Activated B cell treated with CpG ODN at 0.5 μM for 24 hours (primary cell): ENCODE results near the gene PPP2R5E. TPM values are rescaled to one million over a fixed set of nuclear protein-coding genes. Genes with fewer than 3 reads are reported as not detected.
A peak's percentile ranks its signal among the peaks of the same experiment; 100 is the strongest.

ENCODE experiments used
- ATAC-seq: fragments of 200-7000 bp; cut with Tn5 transposase; one replicate; pipeline ENCODE4 v1.10.0; 2021; ENCODE audit warnings: low read depth, mild to moderate bottlenecking, moderate library complexity
- CTCF ChIA-PET: fragments of 350-600 bp; sonication (Branson Sonifier 250); formaldehyde crosslinking; loops from one replicate; lab custom pipeline; 2021; ENCODE audit warnings: antibody characterized with exemption; lab: Charles Lee
- POLR2A ChIA-PET: fragments of 350-600 bp; sonication (Branson Sonifier 250); formaldehyde crosslinking; loops from one replicate; lab custom pipeline; 2021; ENCODE audit warnings: antibody characterized with exemption; lab: Charles Lee
- DNase-seq: peaks from one replicate; pipeline ENCODE4 v3.0.0; 2022
- H3K27ac Mint-ChIP-seq: one replicate; pipeline ENCODE4 v1.8.0; 2020; ENCODE audit warnings: mixed read lengths
- H3K27me3 Mint-ChIP-seq: one replicate; pipeline ENCODE4 v1.8.0; 2021; ENCODE audit warnings: mixed read lengths
- H3K36me3 Mint-ChIP-seq: one replicate; pipeline ENCODE4 v1.8.0; 2021; ENCODE audit warnings: low read depth, mixed read lengths
- H3K4me1 Mint-ChIP-seq: one replicate; pipeline ENCODE4 v1.8.0; 2021; ENCODE audit warnings: mixed read lengths
- H3K4me3 Mint-ChIP-seq: one replicate; pipeline ENCODE4 v1.8.0; 2020; ENCODE audit warnings: mild to moderate bottlenecking, mixed read lengths
- H3K9me3 Mint-ChIP-seq: one replicate; pipeline ENCODE4 v1.8.0; 2020; ENCODE audit warnings: mixed read lengths
- CTCF ChIP-seq: fragments of 200-600 bp; IDR thresholded peaks from one replicate; pipeline ENCODE4 v1.8.0; 2022; ENCODE audit warnings: antibody characterized with exemption, mild to moderate bottlenecking
- intact Hi-C: fragments of 100-400 bp; cut with micrococcal nuclease; formaldehyde crosslinking; loops from one replicate; pipeline ENCODE4 v1.15.1; 2024
- total RNA-seq: library from RNA; stranded (reverse); gene quantifications from 2 replicates; pipeline ENCODE4 v1.2.3, GENCODE V29; 2022

PPP2R5E gene
- total RNA-seq, 1 donor from 2014 or later: 44.8 TPM

- no peaks in the 10 kb centered on the region for H3K4me1 Mint-ChIP-seq
- H3K9me3 Mint-ChIP-seq: no peaks in the 10 kb centered on the region
- H3K4me3 Mint-ChIP-seq: no peak overlapping the region
- intact Hi-C loops: no loop called here
- H3K27me3 Mint-ChIP-seq: no peaks in the 10 kb centered on the region
- H3K27ac Mint-ChIP-seq: no peak overlapping the region
- POLR2A ChIA-PET: no interaction called here
- no peak for TF ChIP-seq CTCF
- ATAC-seq (no peak), DNase-seq (no peak)
- no peaks in the 10 kb centered on the region for H3K36me3 Mint-ChIP-seq
- CTCF ChIA-PET: no interaction called here
Observed at GRCh38 chr14:63551332-63551731, 8.2 kb upstream of the PPP2R5E start.

GRCh38 chr14:63547798-63548335 lies 4.7 kb upstream of the PPP2R5E start:
- intact Hi-C loops: loop anchor here (10.0 kb wide), 1 partner anchor 787 kb away; no protein-coding TSS in a partner anchor
- Mint-ChIP-seq H3K4me1 (peaks cover 15% of the 10 kb centered on the region), H3K4me3 (no peak overlapping the region), H3K27ac (no peak overlapping the region), H3K36me3 (peaks cover 9% of the 10 kb centered on the region), H3K27me3 (no peaks in the 10 kb centered on the region), H3K9me3 (no peaks in the 10 kb centered on the region)
- ChIA-PET POLR2A (no interaction called here), CTCF (no interaction called here)
- ATAC-seq (no peak), DNase-seq (no peak)
- TF ChIP-seq CTCF: no peak

- Mint-ChIP-seq H3K36me3 (peaks cover 11% of the 10 kb centered on the region), H3K27me3 (no peaks in the 10 kb centered on the region), H3K9me3 (no peaks in the 10 kb centered on the region), H3K27ac (no peak overlapping the region), H3K4me3 (no peak overlapping the region), H3K4me1 (peaks cover 31% of the 10 kb centered on the region)
- DNase-seq (no peak), ATAC-seq (no peak)
- CTCF ChIA-PET: no interaction called here
- POLR2A ChIA-PET: no interaction called here
- intact Hi-C loops: loop anchor here (10.0 kb wide), 1 partner anchor 789 kb away; no protein-coding TSS in a partner anchor
- TF ChIP-seq CTCF: no peak
Observed at GRCh38 chr14:63545431-63545830, 2.3 kb upstream of the PPP2R5E start.

GRCh38 chr14:63544591-63545299 lies 1.6 kb upstream of the PPP2R5E start:
- TF ChIP-seq CTCF: no peak
- H3K27me3 Mint-ChIP-seq: no peaks in the 10 kb centered on the region
- ChIA-PET POLR2A (interaction anchor here (0.7 to 2.5 kb wide), 6 partner anchors 94 to 202 kb away, joined by 3 to 34 read pairs (median 4); partner anchors contain the start of genes SGPP1 and WDR89), CTCF (interaction anchor here (1.6 to 1.9 kb wide), 2 partner anchors 156 to 226 kb away, joined by 5 to 14 read pairs; no protein-coding TSS in a partner anchor)
- peak overlapping the region; percentile 97 for H3K4me3 Mint-ChIP-seq
- peak overlapping the region; percentile 25 for H3K27ac Mint-ChIP-seq
- ATAC-seq (no peak), DNase-seq (no peak)
- peaks cover 31% of the 10 kb centered on the region for H3K4me1 Mint-ChIP-seq
- intact Hi-C loops: loop anchor here (1.0 to 10.0 kb wide), 5 partner anchors 156 to 1652 kb away; partner anchors contain the start of gene SYNE2
- H3K36me3 Mint-ChIP-seq: peaks cover 11% of the 10 kb centered on the region
- no peaks in the 10 kb centered on the region for H3K9me3 Mint-ChIP-seq

GRCh38 chr14:63543826-63544406 lies 739 bp upstream of the PPP2R5E start:
- H3K36me3 Mint-ChIP-seq: peaks cover 20% of the 10 kb centered on the region
- ChIA-PET CTCF (interaction anchor here (1.6 to 1.9 kb wide), 2 partner anchors 155 to 227 kb away, joined by 5 to 14 read pairs; no protein-coding TSS in a partner anchor), POLR2A (interaction anchor here (0.6 to 2.5 kb wide), 25 partner anchors 11 to 1782 kb away, joined by 3 to 34 read pairs (median 4); partner anchors contain the start of genes ESR2, MTHFD1, SGPP1 and SNAPC1)
- H3K9me3 Mint-ChIP-seq: no peaks in the 10 kb centered on the region
- peak overlapping the region; percentile 92 for H3K27ac Mint-ChIP-seq
- H3K4me3 Mint-ChIP-seq: peak overlapping the region; percentile 97
- peak; percentile 28 for ATAC-seq
- H3K27me3 Mint-ChIP-seq: no peaks in the 10 kb centered on the region
- DNase-seq: no peak
- intact Hi-C loops: loop anchor here (1.0 to 10.0 kb wide), 12 partner anchors 66 to 1652 kb away; partner anchors contain the start of genes SGPP1, SYNE2, WDR89 and ZBTB1
- TF ChIP-seq CTCF: no peak
- H3K4me1 Mint-ChIP-seq: peaks cover 34% of the 10 kb centered on the region
